HepG2 (cell line): ENCODE measurements around the gene BPIFB6. TPM values are rescaled to one million over a fixed set of nuclear protein-coding genes. Genes with fewer than 3 reads are reported as not detected.

ENCODE experiments used
- ATAC-seq: fragments of 200-7000 bp; cut with Tn5 transposase; 3 replicates; pipeline ENCODE4 v1.9.1; 2020; ENCODE audit warnings: mild to moderate bottlenecking, moderate library complexity
- BruUV-seq: library from RNA; stranded (reverse); fragments of 400-500 nt; replicated peaks from 2 replicates; lab custom pipeline; 2021; lab: Mats Ljungman, UMichigan
- CTCF ChIA-PET: fragments of 300-600 bp; formaldehyde crosslinking; extraction: SDS; loops from one replicate; lab custom pipeline; 2021; ENCODE audit warnings: low total read pairs, inconsistent platforms, low intra/inter-chr PET ratio; lab: Yijun Ruan, JAX
- POLR2A ChIA-PET: fragments of 350-600 bp; sonication (Branson Sonifier 250); formaldehyde crosslinking; loops from one replicate; lab custom pipeline; 2020; ENCODE audit warnings: antibody characterized with exemption, inconsistent platforms; lab: Yijun Ruan, JAX
- DNase-seq: peaks from one replicate; pipeline ENCODE4 v3.0.0-alpha.2; 2015; ENCODE audit warnings: low spot score
- FAIRE-seq: peaks from 3 replicates; lab custom pipeline; 2011; peaks lifted over from hg19 to GRCh38; lab: Jason Lieb, UNC
- H2AFZ ChIP-seq: one replicate; pipeline ENCODE4 v1.6.1; 2011; ENCODE audit warnings: low read length, inconsistent platforms
- H3K27ac ChIP-seq: fragments of 300-600 bp; 3 replicates; pipeline ENCODE4 v1.8.0; 2011; ENCODE audit warnings: mixed run types, mild to moderate bottlenecking, mixed read lengths, low read length, inconsistent platforms; ENCODE audit not compliant: insufficient read depth; ENCODE audit errors: extremely low read length
- H3K27me3 ChIP-seq, 2 experiments: fragments of 200-600 bp in 1 of 2; 2 replicates in 1 of 2; 3 replicates in 1 of 2; pipeline versions ENCODE4 v1.6.0 to v1.8.0; 2011; ENCODE audit warnings: low read length in 2 of 2, mild to moderate bottlenecking in 2 of 2, moderate library complexity in 2 of 2, inconsistent platforms in 1 of 2; ENCODE audit not compliant: insufficient read depth in 2 of 2, control insufficient read depth in 1 of 2
- H3K36me3 ChIP-seq, 2 experiments: fragments of 200-600 bp in 1 of 2; replicated peaks in 1 of 2; 2 replicates in 1 of 2; 3 replicates in 1 of 2; pipeline versions ENCODE4 v1.5.1 to v1.8.0; 2011; ENCODE audit warnings: low read length in 2 of 2, inconsistent platforms in 1 of 2; ENCODE audit not compliant: insufficient read depth in 2 of 2, control insufficient read depth in 1 of 2
- H3K4me1 ChIP-seq: 2 replicates; pipeline ENCODE4 v1.5.1; 2012; ENCODE audit warnings: low read length, inconsistent platforms; ENCODE audit not compliant: insufficient read depth
- H3K4me2 ChIP-seq: 2 replicates; pipeline ENCODE4 v1.6.0; 2011; ENCODE audit warnings: low read depth, low read length, inconsistent platforms
- H3K4me3 ChIP-seq, 3 experiments: fragments of 200-600 bp in 1 of 3; sonication (generic), shearing (Covaris generic) in 1 of 3; replicated peaks in 1 of 3; 2 replicates each; pipeline ENCODE4 v1.5.1; 2011 to 2016; ENCODE audit warnings: low read length in 3 of 3, inconsistent platforms in 2 of 3, low read depth in 2 of 3, mild to moderate bottlenecking in 2 of 3, control low read depth in 1 of 3, mixed read lengths in 1 of 3; ENCODE audit not compliant: insufficient read depth in 1 of 3
- H3K79me2 ChIP-seq: one replicate; pipeline ENCODE4 v1.6.1; 2011; ENCODE audit warnings: low read length, inconsistent platforms; ENCODE audit not compliant: insufficient read depth
- H3K9ac ChIP-seq: 2 replicates; pipeline ENCODE4 v1.6.0; 2011; ENCODE audit warnings: mild to moderate bottlenecking, low read depth, low read length, inconsistent platforms; ENCODE audit not compliant: insufficient read depth
- H3K9me3 ChIP-seq: 2 replicates; pipeline ENCODE4 v1.5.1; 2012; ENCODE audit warnings: mild to moderate bottlenecking, low read length
- H4K20me1 ChIP-seq: 2 replicates; pipeline ENCODE4 v1.6.0; 2011; ENCODE audit warnings: inconsistent platforms, mild to moderate bottlenecking, low read length, moderate library complexity; ENCODE audit not compliant: insufficient read depth
- HNF4G ChIP-seq, 2 experiments: sonication (generic) in 1 of 2; formaldehyde crosslinking in 1 of 2; IDR thresholded peaks; 2 replicates each; pipeline versions ENCODE4 v1.4.0 to v1.6.1; 2011 to 2020; ENCODE audit warnings: borderline replicate concordance in 2 of 2, low read depth in 2 of 2, mild to moderate bottlenecking in 2 of 2, low read length in 1 of 2, missing genetic modification reagents in 1 of 2, moderate library complexity in 1 of 2
- PHF8 ChIP-seq: sonication (generic); formaldehyde crosslinking; IDR thresholded peaks from 2 replicates; pipeline ENCODE4 v1.5.0; 2020; ENCODE audit warnings: missing genetic modification reagents
- PRDM15 ChIP-seq: sonication (generic); formaldehyde crosslinking; IDR thresholded peaks from 2 replicates; pipeline ENCODE4 v1.4.0; 2020; ENCODE audit warnings: missing genetic modification reagents
- RBM22 ChIP-seq: fragments of 200-400 bp; formaldehyde crosslinking; optimal IDR thresholded peaks from 2 replicates; pipeline ENCODE3; 2017; ENCODE audit warnings: mild to moderate bottlenecking, low read length, moderate library complexity
- WIZ ChIP-seq: sonication (generic); formaldehyde crosslinking; IDR thresholded peaks from 2 replicates; pipeline ENCODE4 v1.5.1; 2020; ENCODE audit warnings: mild to moderate bottlenecking, missing genetic modification reagents
- ZMYM4 ChIP-seq: sonication (generic); formaldehyde crosslinking; IDR thresholded peaks from 2 replicates; pipeline ENCODE4 v1.8.1; 2023; ENCODE audit warnings: mild to moderate bottlenecking, missing genetic modification reagents
- ZNF629 ChIP-seq: sonication (generic); formaldehyde crosslinking; conservative IDR thresholded peaks from 2 replicates; pipeline ENCODE4 v1.5.0; 2020; ENCODE audit warnings: missing genetic modification reagents
- ZNF687 ChIP-seq: sonication (generic); formaldehyde crosslinking; IDR thresholded peaks from 2 replicates; pipeline ENCODE4 v1.5.1; 2020; ENCODE audit warnings: mild to moderate bottlenecking, missing genetic modification reagents, moderate library complexity
- ZNF768 ChIP-seq: sonication (generic); formaldehyde crosslinking; IDR thresholded peaks from 2 replicates; pipeline ENCODE4 v1.4.0; 2020; ENCODE audit warnings: missing genetic modification reagents
- WGBS: methylation state at CpG from one replicate; pipeline ENCODE4 v1.1.6; 2017; ENCODE audit warnings: low lambda C conversion rate; 5-methylcytosine and 5-hydroxymethylcytosine counted together
- in situ Hi-C: cut with HindIII; loops from 2 replicates; pipeline ENCODE4 v1.10.0; 2017; ENCODE audit warnings: low pct_unique_long_range_greater_than_20kb; ENCODE audit not compliant: extremely low pct_ligation_motif_present
- intact Hi-C: fragments of 100-400 bp; cut with micrococcal nuclease; formaldehyde crosslinking; loops from one replicate; pipeline ENCODE4 v1.10.0; 2022; ENCODE audit not compliant: unreplicated experiment
- polyA plus RNA-seq, 8 experiments: library from polyadenylated mRNA; depleted of rRNA in 3 of 8; stranded (reverse) in 7 of 8; unstranded in 1 of 8; fragments of >200 nt; fragmentation: Illumina TruSeq in 4 of 8; extraction: Trizol in 4 of 8; gene quantifications; 2 replicates each; pipeline versions ENCODE4 v1.2.1 to v1.2.3, GENCODE V29; 2011 to 2016; ENCODE audit warnings: low read depth in 4 of 8, missing spikeins in 1 of 8, mixed read lengths in 1 of 8; ENCODE audit not compliant: insufficient read depth in 1 of 8
- total RNA-seq, 5 experiments: library from RNA; depleted of rRNA; stranded (reverse); fragments of >200 nt; fragmentation: Illumina TruSeq; extraction: Trizol; gene quantifications; 2 replicates each; pipeline ENCODE4 v1.2.3, GENCODE V29; 2016; ENCODE audit warnings: low read depth in 1 of 5

The BPIFB6 gene
- total and polyA plus RNA-seq, 2 of the 13 experiments (the other 11 are each of a cell fraction or from before 2014, with no cell fraction given), result 0.13 to 1.7 TPM

DNA sequence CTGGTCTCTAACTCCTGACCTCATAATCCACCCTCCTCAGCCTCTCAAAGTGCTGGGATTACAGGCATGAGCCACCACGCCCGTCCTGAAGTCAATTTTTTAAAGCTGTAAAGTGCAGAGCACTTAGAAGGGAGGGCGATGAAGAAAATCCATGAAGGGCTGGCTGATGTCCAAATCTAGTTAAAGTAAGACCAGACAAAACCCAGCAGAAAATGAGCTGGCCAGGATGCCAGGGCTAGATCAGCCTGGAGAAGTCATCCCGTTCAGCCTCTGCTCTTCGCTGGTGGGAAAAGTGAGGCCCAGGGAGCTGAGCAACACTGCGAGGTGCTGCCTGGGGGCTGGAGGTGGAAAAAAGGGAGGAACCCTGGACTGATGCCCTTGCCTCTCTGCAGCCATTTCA lies 51.1 kb downstream of the BPIFB6 start (continued):
- TF ChIP-seq PRDM15, result no peak
- TF ChIP-seq WIZ (CRISPR knock-in tag), result no peak
- no peak for TF ChIP-seq ZMYM4 (CRISPR knock-in tag)
- TF ChIP-seq, all 625 proteins: peak for 0

GRCh38 chr20:33083544-33084340 lies 52.3 kb downstream of the BPIFB6 start:
- ChIA-PET CTCF (no interaction called here), POLR2A (no interaction called here)
- no TSS peak for BruUV-seq
- no peaks in the 10 kb centered on the region for H4K20me1 ChIP-seq
- H2AFZ ChIP-seq, result no peak overlapping the region
- no peaks in the 10 kb centered on the region for H3K9me3 ChIP-seq
- DNase-seq (no peak), FAIRE-seq (no peak), ATAC-seq (no peak)
- 61% methylated on average over 19 of the region's 20 CpGs for WGBS
- H3K4me3 ChIP-seq, result no peak overlapping the region
- no peak overlapping the region for H3K4me2 ChIP-seq
- H3K79me2 ChIP-seq, result no peaks in the 10 kb centered on the region
- H3K36me3 ChIP-seq, result no peaks in the 10 kb centered on the region
- no peak overlapping the region for H3K27ac ChIP-seq
- H3K9ac ChIP-seq, result no peak overlapping the region
- TF ChIP-seq PHF8 (CRISPR knock-in tag), result no peak
- peak; percentile 64; the same call in 1 of the 2 replicates for TF ChIP-seq ZNF629 (CRISPR knock-in tag)
- 0 out of 2 replicates have a peak, but pooled peaks have one; percentile 17 for TF ChIP-seq ZNF687 (CRISPR knock-in tag)
- TF ChIP-seq RBM22, result no peak
- TF ChIP-seq ZNF768 (CRISPR knock-in tag), result peak; percentile 20; the same call in 1 of the 2 replicates
- TF ChIP-seq HNF4G (IDR thresholded peaks at IDR 0.05; ENCODE audit: borderline replicate concordance, low read depth, low read length), result no peak
- no peak for TF ChIP-seq HNF4G (CRISPR knock-in tag; IDR thresholded peaks at IDR 0.05; ENCODE audit: borderline replicate concordance, low read depth)
- H3K27me3 ChIP-seq, result peaks cover 0 to 18% of the 10 kb centered on the region in 2 experiments; a peak in 1 of 5 replicates
- intact Hi-C loops (no loop called here), in situ Hi-C loops (no loop called here)
- H3K4me1 ChIP-seq, result peaks cover 4% of the 10 kb centered on the region; the same call in 1 of the 2 replicates
